Myocyte (in vitro differentiated cells): ENCODE data around the gene DPP7. TPM values are rescaled to one million over a fixed set of nuclear protein-coding genes. Genes with fewer than 3 reads are reported as not detected.
"Not testable (repeated sequence)": the region's sequence is repeated elsewhere in the genome, so short reads cannot be mapped to it uniquely, and the experiment has no call there.

Experiments
- DNase-seq: peaks from one replicate; pipeline ENCODE4 v3.0.0-alpha.2; 2012; ENCODE audit warnings: low read depth
- total RNA-seq: library from RNA; depleted of rRNA; stranded (reverse); fragments of >200 nt; gene quantifications from 2 replicates; pipeline ENCODE4 v1.2.3, GENCODE V29; 2014

The DPP7 gene
- total RNA-seq, 1 donor from 2014 or later, result 142 TPM

GRCh38 chr9:137148242-137148641 lies 33.7 kb upstream of the DPP7 start:
- no peak for DNase-seq

GRCh38 chr9:137147793-137148160 lies 33.2 kb upstream of the DPP7 start:
- no peak for DNase-seq

GRCh38 chr9:137147091-137147792 lies 32.7 kb upstream of the DPP7 start:
- no peak for DNase-seq

- DNase-seq, result no peak
Observed at GRCh38 chr9:137146527-137146918, 32.0 kb upstream of the DPP7 start.

GRCh38 chr9:137145731-137146526 lies 31.4 kb upstream of the DPP7 start:
- DNase-seq, result no peak

- no peak for DNase-seq
Observed at GRCh38 chr9:137143459-137143858, 28.9 kb upstream of the DPP7 start.

- no peak for DNase-seq
Observed at GRCh38 chr9:137141976-137142936, 27.7 kb upstream of the DPP7 start.

GRCh38 chr9:137141050-137141810 lies 26.7 kb upstream of the DPP7 start:
- DNase-seq, result no peak

GRCh38 chr9:137140151-137141012 lies 25.8 kb upstream of the DPP7 start:
- DNase-seq, result no peak

- no peak for DNase-seq
Observed at GRCh38 chr9:137139468-137140150, 25.1 kb upstream of the DPP7 start.

- peak; percentile 36 for DNase-seq
Observed at GRCh38 chr9:137138722-137139467, 24.4 kb upstream of the DPP7 start, which contains the start of gene GRIN1. Gene GRIN1, plus strand, starts transcription at chr9:137139154. Its CDS starts 333 bp downstream, at chr9:137139487.

- no peak for DNase-seq
Observed at GRCh38 chr9:137138058-137138721, 23.7 kb upstream of the DPP7 start.

GRCh38 chr9:137136881-137137607 lies 22.5 kb upstream of the DPP7 start:
- peak; percentile 71 for DNase-seq

GRCh38 chr9:137136261-137136880 lies 21.8 kb upstream of the DPP7 start:
- peak; percentile 33 for DNase-seq

GRCh38 chr9:137135154-137135553 lies 20.6 kb upstream of the DPP7 start:
- DNase-seq, result not testable (repeated sequence)

- DNase-seq, result no peak
Observed at GRCh38 chr9:137134191-137134590, 19.7 kb upstream of the DPP7 start.
